ENCODE data around the gene PPP1R15B. TPM values are rescaled to one million over a fixed set of nuclear protein-coding genes. Genes with fewer than 3 reads are reported as not detected.

PPP1R15B gene
- total RNA-seq, 1 experiment from 2014 or later, result 69.3 TPM

GRCh38 chr1:204354579-204354978 is 57.0 kb downstream of the PPP1R15B start:
- CTCF ChIA-PET, result interaction anchor here (1.0 to 1.7 kb wide), 2 partner anchors 9 to 141 kb away, joined by 3 to 4 read pairs; partner anchors contain the start of gene GOLT1A
- ATAC-seq, result no peak
- POLR2A ChIA-PET, result no interaction called here

More at GRCh38 chr1:204354579-204354978, 57.0 kb downstream of the PPP1R15B start:
- H4K20me1 ChIP-seq (ENCODE audit: insufficient read depth), result no peaks in the 10 kb centered on the region
- no peak overlapping the region for H3K9ac ChIP-seq (ENCODE audit: low read length)
- H3K27me3 ChIP-seq (ENCODE audit: insufficient read depth, low read length), result no peaks in the 10 kb centered on the region
- TF ChIP-seq SRF (IDR thresholded peaks at IDR 0.05; ENCODE audit: low read depth), result no peak
- no peak for TF ChIP-seq ATF3 (IDR thresholded peaks at IDR 0.05)
- no peak for TF ChIP-seq POLR2AphosphoS5 (IDR thresholded peaks at IDR 0.05; ENCODE audit: low read depth, low read length)
- no peak for TF ChIP-seq ZNF274 (IDR thresholded peaks at IDR 0.05; ENCODE audit: low read depth, low read length)
- TF ChIP-seq CTCF (IDR thresholded peaks at IDR 0.05 in 2 of 3, conservative IDR thresholded peaks at IDR 0.05 in 1 of 3; ENCODE audit: borderline replicate concordance in 1 of 3, insufficient read depth in 1 of 3, low read depth in 2 of 3, low read length in 2 of 3), result no peak
- no peak for TF ChIP-seq RAD21 (IDR thresholded peaks at IDR 0.05; ENCODE audit: low read depth)
- no peak for TF ChIP-seq ZFX (IDR thresholded peaks at IDR 0.05)
- no peak for TF ChIP-seq TCF7L2 (IDR thresholded peaks at IDR 0.05; ENCODE audit: borderline replicate concordance, extremely low read depth, insufficient read depth, insufficient read length)
- H3K4me2 ChIP-seq (ENCODE audit: low read length), result no peak overlapping the region
- H3K36me3 ChIP-seq (ENCODE audit: control insufficient read depth in 1 of 2, insufficient read depth in 2 of 2, low read length in 2 of 2), result no peaks in the 10 kb centered on the region
- no peak overlapping the region for H3K27ac ChIP-seq (ENCODE audit: low read depth, low read length)
- no peak overlapping the region for H2AFZ ChIP-seq (ENCODE audit: low read depth, low read length, poor library complexity, severe bottlenecking)
- RAD21 ChIA-PET (ENCODE audit: low non-redundant PET in 1 of 2, low total read pairs in 2 of 2, uncharacterized antibody in 2 of 2, unreplicated experiment in 2 of 2), result no interaction called here
- BruUV-seq (replicated peaks), result no TSS peak
- no peak for DNase-seq (ENCODE audit: low read depth, low spot score)
- intact Hi-C loops (cut with micrococcal nuclease), result no loop called here
- H3K4me1 ChIP-seq (ENCODE audit: control insufficient read depth in 1 of 2, insufficient read depth in 2 of 2, low read length in 2 of 2), result peaks cover 4 to 16% of the 10 kb centered on the region in 2 experiments
- H3K79me2 ChIP-seq (ENCODE audit: insufficient read depth, low read length), result no peaks in the 10 kb centered on the region
- H3K9me2 ChIP-seq (ENCODE audit: insufficient read depth), result no peaks in the 10 kb centered on the region
- H3K9me3 ChIP-seq (ENCODE audit: control insufficient read depth in 1 of 2, insufficient read depth in 1 of 2, low read depth in 1 of 2, low read length in 2 of 2), result no peaks in the 10 kb centered on the region
- H3K4me3 ChIP-seq (replicated peaks in 1 of 2; ENCODE audit: low read depth in 1 of 2, low read length in 2 of 2), result no peak overlapping the region

Other genes with a start within 250 kb of the PPP1R15B start
- gene REN, start 245.5 kb downstream of the PPP1R15B start, total RNA-seq (2021; ENCODE audit: unreplicated experiment), result 0.47 TPM
- 1.3 TPM for gene KISS1, start 215.3 kb downstream of the PPP1R15B start, total RNA-seq (2021; ENCODE audit: unreplicated experiment)
- 8.0 TPM for gene GOLT1A, start 197.8 kb downstream of the PPP1R15B start, total RNA-seq (2021; ENCODE audit: unreplicated experiment)
- gene PLEKHA6, start 51.9 kb downstream of the PPP1R15B start, total RNA-seq (2021; ENCODE audit: unreplicated experiment), result 13.1 TPM
- 17.4 TPM for gene PIK3C2B, start 83.0 kb upstream of the PPP1R15B start, total RNA-seq (2021; ENCODE audit: unreplicated experiment)
- 79.5 TPM for gene MDM4, start 104.6 kb upstream of the PPP1R15B start, total RNA-seq (2021; ENCODE audit: unreplicated experiment)

All from HCT116 (cell line).